SK-N-SH (cell line): ENCODE data around the gene ASS1.

Experiments
- CTCF ChIP-seq: fragments of 200-600 bp; sonication (generic); IDR thresholded peaks from 2 replicates; pipeline ENCODE4 v1.6.1; 2017; ENCODE audit warnings: antibody characterized with exemption, mild to moderate bottlenecking, moderate library complexity
- EP300 ChIP-seq, 2 experiments: IDR thresholded peaks; 2 replicates each; pipeline versions ENCODE4 v1.4.0 to v1.6.1; 2012; ENCODE audit warnings: borderline replicate concordance in 1 of 2, low read depth in 1 of 2, low read length in 1 of 2
- FOSL2 ChIP-seq: IDR thresholded peaks from 2 replicates; pipeline ENCODE4 v1.4.0; 2012; ENCODE audit warnings: low read depth, mild to moderate bottlenecking, moderate library complexity, borderline replicate concordance
- NRF1 ChIP-seq: IDR thresholded peaks from 2 replicates; pipeline ENCODE4 v1.6.1; 2012; ENCODE audit warnings: low read depth, mild to moderate bottlenecking, low read length
- POLR2AphosphoS5 ChIP-seq: IDR thresholded peaks from 2 replicates; pipeline ENCODE4 v1.6.1; 2012; ENCODE audit warnings: low read depth, low read length
- RAD21 ChIP-seq: IDR thresholded peaks from 2 replicates; pipeline ENCODE4 v1.6.1; 2012; ENCODE audit warnings: mild to moderate bottlenecking, low read length
- TF ChIP-seq, protein P1 (sequence below): IDR thresholded peaks from 2 replicates; pipeline ENCODE4 v1.6.1; 2012; ENCODE audit warnings: mild to moderate bottlenecking, low read depth, low read length, moderate library complexity

- TF ChIP-seq CTCF (no peak), NRF1 (no peak), RAD21 (no peak), POLR2AphosphoS5 (no peak), FOSL2 (no peak), EP300 (IDR thresholded peaks at IDR 0.05; ENCODE audit: borderline replicate concordance in 1 of 2, low read depth in 1 of 2, low read length in 1 of 2) (no peak)
- TF ChIP-seq, protein P1, sequence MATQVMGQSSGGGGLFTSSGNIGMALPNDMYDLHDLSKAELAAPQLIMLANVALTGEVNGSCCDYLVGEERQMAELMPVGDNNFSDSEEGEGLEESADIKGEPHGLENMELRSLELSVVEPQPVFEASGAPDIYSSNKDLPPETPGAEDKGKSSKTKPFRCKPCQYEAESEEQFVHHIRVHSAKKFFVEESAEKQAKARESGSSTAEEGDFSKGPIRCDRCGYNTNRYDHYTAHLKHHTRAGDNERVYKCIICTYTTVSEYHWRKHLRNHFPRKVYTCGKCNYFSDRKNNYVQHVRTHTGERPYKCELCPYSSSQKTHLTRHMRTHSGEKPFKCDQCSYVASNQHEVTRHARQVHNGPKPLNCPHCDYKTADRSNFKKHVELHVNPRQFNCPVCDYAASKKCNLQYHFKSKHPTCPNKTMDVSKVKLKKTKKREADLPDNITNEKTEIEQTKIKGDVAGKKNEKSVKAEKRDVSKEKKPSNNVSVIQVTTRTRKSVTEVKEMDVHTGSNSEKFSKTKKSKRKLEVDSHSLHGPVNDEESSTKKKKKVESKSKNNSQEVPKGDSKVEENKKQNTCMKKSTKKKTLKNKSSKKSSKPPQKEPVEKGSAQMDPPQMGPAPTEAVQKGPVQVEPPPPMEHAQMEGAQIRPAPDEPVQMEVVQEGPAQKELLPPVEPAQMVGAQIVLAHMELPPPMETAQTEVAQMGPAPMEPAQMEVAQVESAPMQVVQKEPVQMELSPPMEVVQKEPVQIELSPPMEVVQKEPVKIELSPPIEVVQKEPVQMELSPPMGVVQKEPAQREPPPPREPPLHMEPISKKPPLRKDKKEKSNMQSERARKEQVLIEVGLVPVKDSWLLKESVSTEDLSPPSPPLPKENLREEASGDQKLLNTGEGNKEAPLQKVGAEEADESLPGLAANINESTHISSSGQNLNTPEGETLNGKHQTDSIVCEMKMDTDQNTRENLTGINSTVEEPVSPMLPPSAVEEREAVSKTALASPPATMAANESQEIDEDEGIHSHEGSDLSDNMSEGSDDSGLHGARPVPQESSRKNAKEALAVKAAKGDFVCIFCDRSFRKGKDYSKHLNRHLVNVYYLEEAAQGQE, result no peak
These were observed 52.4 kb downstream of the ASS1 start for GRCh38 chr9:130497139-130497538.
